ENCODE results near the gene SOX30. TPM values are rescaled to one million over a fixed set of nuclear protein-coding genes. Genes with fewer than 3 reads are reported as not detected.
"Not testable (repeated sequence)": the region's sequence is repeated elsewhere in the genome, so short reads cannot be mapped to it uniquely, and the experiment has no call there.

The SOX30 gene
- total RNA-seq, 2 experiments from 2014 or later, result 0.18 to 0.33 TPM

GRCh38 chr5:157674351-157674750 lies 22.1 kb upstream of the SOX30 start:
- Mint-ChIP-seq H3K4me1 (peaks cover 25% of the 10 kb centered on the region), H3K27me3 (peaks cover 26% of the 10 kb centered on the region)
- H3K4me3 Mint-ChIP-seq; H3K9me3 Mint-ChIP-seq; H3K27ac Mint-ChIP-seq; POLR2A ChIA-PET; DNase-seq; CTCF ChIA-PET; H3K36me3 Mint-ChIP-seq (ENCODE audit: low read depth): not testable (repeated sequence)

GRCh38 chr5:157672976-157673375 lies 20.7 kb upstream of the SOX30 start:
- no peaks in the 10 kb centered on the region for H3K9me3 Mint-ChIP-seq
- H3K4me3 Mint-ChIP-seq, result no peak overlapping the region
- peaks cover 6% of the 10 kb centered on the region for H3K36me3 Mint-ChIP-seq (ENCODE audit: low read depth)
- no peak overlapping the region for H3K27ac Mint-ChIP-seq
- ChIA-PET POLR2A (no interaction called here), CTCF (interaction anchor here (0.6 kb wide), 1 partner anchor 1677 kb away, joined by 3 read pairs; no protein-coding TSS in a partner anchor)
- peaks cover 29% of the 10 kb centered on the region for H3K27me3 Mint-ChIP-seq
- no peak for DNase-seq
- H3K4me1 Mint-ChIP-seq, result peaks cover 25% of the 10 kb centered on the region

- ChIA-PET CTCF (interaction anchor here (4.6 kb wide), 1 partner anchor 71 kb away, joined by 48 read pairs; the partner anchor contains the start of gene LSM11), POLR2A (interaction anchor here (1.3 kb wide), 1 partner anchor 130 kb away, joined by 4 read pairs; no protein-coding TSS in a partner anchor)
- Mint-ChIP-seq H3K4me1 (peaks cover 25% of the 10 kb centered on the region), H3K27me3 (peaks cover 29% of the 10 kb centered on the region), H3K27ac (no peak overlapping the region), H3K9me3 (no peaks in the 10 kb centered on the region), H3K36me3 (ENCODE audit: low read depth) (peaks cover 6% of the 10 kb centered on the region), H3K4me3 (peak overlapping the region; percentile 88)
- no peak for DNase-seq
These were observed 19.5 kb upstream of the SOX30 start for GRCh38 chr5:157671592-157672330.

GRCh38 chr5:157670662-157671591 lies 18.7 kb upstream of the SOX30 start, which contains the start of gene C5orf52:
C5orf52 (plus strand) TSS chr5:157671533; CDS start chr5:157671615, 82 bp downstream.
- CTCF ChIA-PET, result interaction anchor here (0.5 to 4.6 kb wide), 6 partner anchors 19 to 239 kb away, joined by 3 to 48 read pairs (median 4); partner anchors contain the start of gene LSM11
- peak; percentile 27 for DNase-seq

GRCh38 chr5:157669701-157670097 lies 17.5 kb upstream of the SOX30 start:
- Mint-ChIP-seq H3K36me3 (ENCODE audit: low read depth) (peaks cover 6% of the 10 kb centered on the region), H3K27ac (no peak overlapping the region), H3K4me3 (peak overlapping the region; percentile 88), H3K9me3 (peaks cover 3% of the 10 kb centered on the region), H3K27me3 (peaks cover 29% of the 10 kb centered on the region), H3K4me1 (peaks cover 25% of the 10 kb centered on the region)
- no peak for DNase-seq
- CTCF ChIA-PET, result interaction anchor here (1.1 to 4.6 kb wide), 6 partner anchors 21 to 73 kb away, joined by 3 to 48 read pairs (median 10); partner anchors contain the start of genes LSM11 and THG1L
- POLR2A ChIA-PET, result interaction anchor here (1.1 to 1.5 kb wide), 2 partner anchors 11 to 144 kb away, joined by 3 read pairs; no protein-coding TSS in a partner anchor

More at GRCh38 chr5:157670662-157671591, 18.7 kb upstream of the SOX30 start, which contains the start of gene C5orf52:
- Mint-ChIP-seq H3K27ac (peak within 1 kb of the TSS; percentile 27), H3K9me3 (no peaks in the 10 kb centered on the region), H3K36me3 (ENCODE audit: low read depth) (peaks cover 6% of the 10 kb centered on the region), H3K27me3 (peaks cover 29% of the 10 kb centered on the region), H3K4me1 (peaks cover 25% of the 10 kb centered on the region), H3K4me3 (peak within 1 kb of the TSS; percentile 88)
- POLR2A ChIA-PET, result interaction anchor here (0.9 to 1.5 kb wide), 3 partner anchors 20 to 146 kb away, joined by 3 to 5 read pairs (median 4); no protein-coding TSS in a partner anchor

GRCh38 chr5:157668356-157668755 lies 16.1 kb upstream of the SOX30 start:
- Mint-ChIP-seq H3K9me3 (peaks cover 6% of the 10 kb centered on the region), H3K4me3 (no peak overlapping the region), H3K4me1 (peaks cover 25% of the 10 kb centered on the region), H3K36me3 (ENCODE audit: low read depth) (peaks cover 6% of the 10 kb centered on the region), H3K27ac (no peak overlapping the region), H3K27me3 (peaks cover 29% of the 10 kb centered on the region)
- no peak for DNase-seq
- POLR2A ChIA-PET, result interaction anchor here (0.7 to 1.9 kb wide), 4 partner anchors 50 to 97 kb away, joined by 3 to 5 read pairs (median 4); partner anchors contain the start of gene LSM11
- CTCF ChIA-PET, result interaction anchor here (1.0 to 4.6 kb wide), 8 partner anchors 8 to 99 kb away, joined by 3 to 48 read pairs (median 4); partner anchors contain the start of genes LSM11 and THG1L

GRCh38 chr5:157665467-157666070 lies 13.3 kb upstream of the SOX30 start:
- ChIA-PET CTCF (interaction anchor here (0.8 to 1.3 kb wide), 2 partner anchors 22 to 78 kb away, joined by 3 to 4 read pairs; partner anchors contain the start of gene LSM11), POLR2A (no interaction called here)
- Mint-ChIP-seq H3K36me3 (ENCODE audit: low read depth) (peaks cover 5% of the 10 kb centered on the region), H3K27me3 (peaks cover 14% of the 10 kb centered on the region), H3K4me1 (peaks cover 8% of the 10 kb centered on the region), H3K4me3 (no peak overlapping the region), H3K9me3 (peaks cover 12% of the 10 kb centered on the region), H3K27ac (no peak overlapping the region)
- DNase-seq, result no peak

- Mint-ChIP-seq H3K36me3 (ENCODE audit: low read depth) (peaks cover 40% of the 10 kb centered on the region), H3K4me3 (no peak overlapping the region), H3K4me1 (no peaks in the 10 kb centered on the region), H3K9me3 (peaks cover 38% of the 10 kb centered on the region), H3K27ac (no peak overlapping the region), H3K27me3 (peaks cover 3% of the 10 kb centered on the region)
- ChIA-PET CTCF (interaction anchor here (0.9 to 1.7 kb wide), 3 partner anchors 9 to 101 kb away, joined by 3 to 4 read pairs (median 3); partner anchors contain the start of gene LSM11), POLR2A (no interaction called here)
- no peak for DNase-seq
These were observed 7.8 kb upstream of the SOX30 start for GRCh38 chr5:157659868-157660660.

GRCh38 chr5:157658893-157659292 lies 6.7 kb upstream of the SOX30 start:
- POLR2A ChIA-PET, result no interaction called here
- CTCF ChIA-PET, result no interaction called here

GRCh38 chr5:157657516-157657915 lies 5.3 kb upstream of the SOX30 start:
- Mint-ChIP-seq H3K27me3 (peaks cover under 1% of the 10 kb centered on the region), H3K4me1 (peaks cover 7% of the 10 kb centered on the region), H3K36me3 (ENCODE audit: low read depth) (peaks cover 50% of the 10 kb centered on the region), H3K27ac (no peak overlapping the region), H3K4me3 (no peak overlapping the region), H3K9me3 (peaks cover 54% of the 10 kb centered on the region)
- POLR2A ChIA-PET, result no interaction called here
- DNase-seq, result no peak
- CTCF ChIA-PET, result no interaction called here

More at GRCh38 chr5:157658893-157659292, 6.7 kb upstream of the SOX30 start:
- Mint-ChIP-seq H3K36me3 (ENCODE audit: low read depth) (peaks cover 43% of the 10 kb centered on the region), H3K27ac (no peak overlapping the region), H3K4me1 (no peaks in the 10 kb centered on the region), H3K4me3 (no peak overlapping the region), H3K27me3 (peaks cover 3% of the 10 kb centered on the region), H3K9me3 (peaks cover 42% of the 10 kb centered on the region)
- no peak for DNase-seq

- DNase-seq, result peak; percentile 86
- Mint-ChIP-seq H3K9me3 (peaks cover 37% of the 10 kb centered on the region), H3K27ac (peak overlapping the region; percentile 62), H3K36me3 (ENCODE audit: low read depth) (peaks cover 34% of the 10 kb centered on the region), H3K4me1 (peaks cover 20% of the 10 kb centered on the region), H3K4me3 (peak overlapping the region; percentile 70), H3K27me3 (no peaks in the 10 kb centered on the region)
- ChIA-PET POLR2A (interaction anchor here (1.0 to 2.0 kb wide), 5 partner anchors 19 to 107 kb away, joined by 3 to 6 read pairs (median 4); no protein-coding TSS in a partner anchor), CTCF (interaction anchor here (0.5 to 2.0 kb wide), 12 partner anchors 16 to 1610 kb away, joined by 3 to 5 read pairs (median 4); partner anchors contain the start of gene LSM11)
These were observed 438 bp downstream of the SOX30 start for GRCh38 chr5:157651623-157652376.
